Astrocyte of the spinal cord (primary cell): ENCODE results near the gene DBR1.

ENCODE experiments used
- DNase-seq: peaks from one replicate; pipeline ENCODE4 v3.0.0; 2011; ENCODE audit warnings: low read depth, low spot score
- H3K4me3 ChIP-seq: 2 replicates; pipeline ENCODE4 v1.5.1; 2011; ENCODE audit warnings: low read depth, mild to moderate bottlenecking, low read length, moderate library complexity
- CTCF ChIP-seq: IDR thresholded peaks from 2 replicates; pipeline ENCODE4 v1.5.1; 2012; ENCODE audit warnings: low read depth, mild to moderate bottlenecking, low read length, inconsistent platforms
- in situ Hi-C: cut with HindIII; loops from 2 replicates; pipeline ENCODE4 v1.10.0; 2017; ENCODE audit warnings: low sequenced_read_pairs

Gene DBR1

GRCh38 chr3:138174421-138175131, at the start of gene DBR1:
Gene DBR1, minus strand, starts transcription at chr3:138174921. Its CDS starts 126 bp downstream, at chr3:138174795.
- H3K4me3 ChIP-seq, result peak within 1 kb of the TSS; percentile 69
- peak; percentile 85 for DNase-seq
- no peak for TF ChIP-seq CTCF
- in situ Hi-C loops, result no loop called here

GRCh38 chr3:138222942-138223287, 48.2 kb upstream of the DBR1 start:
- TF ChIP-seq CTCF, result no peak
- DNase-seq, result no peak
- H3K4me3 ChIP-seq, result no peak overlapping the region
- in situ Hi-C loops, result no loop called here

- no peak for TF ChIP-seq CTCF
- H3K4me3 ChIP-seq, result no peak overlapping the region
- DNase-seq, result no peak
- in situ Hi-C loops, result no loop called here
These were observed 47.6 kb upstream of the DBR1 start for GRCh38 chr3:138222131-138222941.

- no peak overlapping the region for H3K4me3 ChIP-seq
- TF ChIP-seq CTCF, result no peak
- no peak for DNase-seq
- in situ Hi-C loops, result no loop called here
These were observed 46.1 kb upstream of the DBR1 start for GRCh38 chr3:138220788-138221187.

GRCh38 chr3:138220242-138220641, 45.5 kb upstream of the DBR1 start:
- in situ Hi-C loops, result no loop called here
- no peak overlapping the region for H3K4me3 ChIP-seq
- DNase-seq, result no peak
- no peak for TF ChIP-seq CTCF

- no peak for DNase-seq
- no peak overlapping the region for H3K4me3 ChIP-seq
- in situ Hi-C loops, result no loop called here
- TF ChIP-seq CTCF, result no peak
These were observed 44.5 kb upstream of the DBR1 start for GRCh38 chr3:138219255-138219654.
